HG03342 (cell line): ENCODE measurements around the gene SLC25A1.

Source experiments
- ATAC-seq: cut with Tn5 transposase; IDR thresholded peaks from one replicate; pipeline ENCODE4 v1.9.1; 2021; ENCODE audit warnings: mild to moderate bottlenecking, moderate library complexity; ENCODE audit not compliant: unreplicated experiment

SLC25A1 gene

DNA sequence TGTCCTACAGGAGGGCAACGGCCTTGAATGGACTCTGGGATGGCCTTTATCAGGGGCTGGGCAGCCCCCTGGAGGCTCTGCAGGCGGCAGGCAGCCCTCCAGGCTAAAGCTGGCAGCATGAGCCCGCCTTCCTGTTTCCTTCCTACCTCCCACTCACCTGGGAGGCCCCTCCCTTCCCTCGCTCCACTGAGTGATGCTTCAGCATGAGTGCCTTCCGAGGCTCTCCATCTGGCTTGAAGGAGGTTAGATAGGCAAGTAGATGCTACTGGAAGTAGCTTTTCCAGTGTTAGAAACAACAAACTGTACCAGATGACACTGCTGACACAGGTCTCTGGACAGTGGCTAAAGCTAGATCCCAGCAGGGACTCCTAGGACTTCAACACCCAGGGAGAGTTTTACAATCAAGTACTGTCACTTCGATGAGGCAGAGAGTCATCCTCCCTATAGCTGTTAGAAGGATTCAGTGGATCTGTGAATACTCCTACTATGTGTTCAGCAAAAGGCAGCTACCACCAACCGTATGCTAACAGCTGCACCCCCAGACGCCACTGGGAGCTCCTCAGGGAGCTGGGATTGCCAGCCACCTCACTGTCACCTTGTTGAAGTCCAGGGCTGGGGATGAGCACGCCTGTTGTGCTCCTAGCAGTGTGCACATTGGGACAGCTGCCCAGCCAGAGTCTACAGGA is 4.1 kb upstream of the SLC25A1 start:
- ATAC-seq, result no peak

GRCh38 chr22:19181786-19182471 is 3.4 kb upstream of the SLC25A1 start:
- ATAC-seq, result no peak

- ATAC-seq, result no peak
Measured at GRCh38 chr22:19180740-19181410, 2.3 kb upstream of the SLC25A1 start.

GRCh38 chr22:19180234-19180633 is 1.7 kb upstream of the SLC25A1 start:
- no peak for ATAC-seq

DNA sequence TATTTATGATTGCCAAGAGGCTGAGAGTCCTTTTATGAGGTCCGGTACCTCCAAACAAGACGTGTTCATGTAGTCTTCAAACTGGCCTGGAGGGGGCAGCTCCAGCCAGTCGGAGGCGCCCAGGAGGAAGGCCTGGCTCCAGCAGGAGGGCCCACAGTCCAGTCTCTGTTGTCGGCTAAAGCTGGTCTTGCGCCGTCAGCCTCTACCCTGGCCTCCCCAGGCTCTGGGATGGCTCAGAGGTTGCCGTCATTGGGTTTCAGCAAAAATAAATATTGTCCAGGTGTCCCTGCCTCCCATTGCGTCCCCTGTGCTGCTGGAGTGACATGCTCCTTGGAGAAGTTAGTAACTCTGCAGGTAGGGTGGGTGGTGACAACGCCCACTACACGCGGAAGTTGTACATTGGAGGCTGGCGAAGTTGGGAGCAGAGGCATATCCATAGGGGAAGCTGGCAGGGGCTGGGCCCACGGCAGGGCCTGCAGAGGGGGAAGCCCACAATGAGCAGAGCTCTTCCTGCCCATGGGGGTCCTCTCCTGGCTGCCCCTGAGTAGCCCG is 1.0 kb upstream of the SLC25A1 start:
- peak; percentile 33 for ATAC-seq

- peak; percentile 34 for ATAC-seq
Measured at GRCh38 chr22:19178065-19178656, 375 bp downstream of the SLC25A1 start.

DNA sequence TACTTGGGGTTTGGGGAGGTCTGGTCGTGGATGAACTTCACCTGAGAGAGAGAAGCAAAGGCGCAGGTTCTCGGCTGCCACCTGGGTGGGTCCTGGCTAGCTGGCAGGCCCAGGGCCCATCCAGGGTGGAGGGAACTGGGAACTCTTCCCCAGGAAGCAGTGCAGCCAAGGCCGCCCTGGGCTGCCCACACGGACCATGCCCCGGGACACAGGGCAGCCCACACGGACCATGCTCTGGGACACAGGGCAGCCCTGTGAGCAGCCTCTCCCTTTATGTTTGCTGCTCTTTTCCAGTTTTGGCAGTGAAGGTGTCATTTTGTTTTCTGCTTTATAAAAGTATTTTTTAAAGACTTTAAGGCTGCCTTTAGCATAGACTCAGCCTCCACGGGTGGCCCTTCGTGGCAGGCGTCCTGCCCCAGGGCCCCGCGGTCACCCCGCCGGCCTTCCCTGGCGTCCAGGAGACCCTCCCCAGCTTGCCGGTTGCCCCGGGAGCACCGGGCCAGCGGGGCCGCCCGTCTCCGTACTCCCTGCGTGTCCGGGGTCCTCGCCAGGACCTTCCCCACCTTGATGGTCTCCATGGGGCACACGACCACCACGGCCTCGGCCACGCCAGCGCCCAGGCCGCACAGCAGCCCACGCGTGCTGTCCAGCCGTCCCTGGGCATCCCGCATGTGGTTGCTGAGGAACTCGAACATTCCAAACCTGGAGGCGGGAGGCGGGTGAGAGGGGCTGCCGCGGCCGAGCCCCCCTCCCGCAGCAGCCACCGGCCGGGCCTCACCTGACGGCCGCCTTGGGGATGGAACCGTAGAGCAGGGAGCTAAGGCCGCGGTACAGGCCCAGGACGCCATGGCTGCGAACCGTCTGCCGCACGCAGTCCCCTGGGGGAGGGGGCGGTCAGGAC is 1.1 kb downstream of the SLC25A1 start:
- ATAC-seq, result no peak

GRCh38 chr22:19176732-19177131 is 1.8 kb downstream of the SLC25A1 start:
- ATAC-seq, result no peak

DNA sequence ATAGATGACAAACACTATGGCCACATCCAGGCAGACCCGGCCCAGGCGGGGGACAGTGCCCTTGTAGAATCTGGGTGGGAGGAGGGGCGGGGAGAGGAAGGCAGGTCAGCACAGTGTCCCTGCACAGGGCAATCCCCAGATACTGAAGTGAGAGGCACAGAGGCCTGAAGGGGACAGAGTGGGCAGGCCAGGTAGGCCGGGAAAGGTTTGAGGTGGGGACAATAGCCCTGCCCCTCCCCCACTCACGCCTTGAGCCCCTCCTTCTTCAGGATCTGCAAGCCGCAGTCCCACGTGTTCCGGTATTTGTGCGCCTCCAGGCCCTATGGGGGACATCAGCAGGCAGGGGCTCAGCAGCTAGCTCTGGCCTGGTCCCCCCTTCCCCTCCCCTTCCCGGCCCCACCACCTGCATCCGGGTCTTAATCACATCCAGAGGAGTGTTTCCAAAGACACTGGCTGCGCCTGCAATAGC is 2.3 kb downstream of the SLC25A1 start:
- no peak for ATAC-seq

DNA sequence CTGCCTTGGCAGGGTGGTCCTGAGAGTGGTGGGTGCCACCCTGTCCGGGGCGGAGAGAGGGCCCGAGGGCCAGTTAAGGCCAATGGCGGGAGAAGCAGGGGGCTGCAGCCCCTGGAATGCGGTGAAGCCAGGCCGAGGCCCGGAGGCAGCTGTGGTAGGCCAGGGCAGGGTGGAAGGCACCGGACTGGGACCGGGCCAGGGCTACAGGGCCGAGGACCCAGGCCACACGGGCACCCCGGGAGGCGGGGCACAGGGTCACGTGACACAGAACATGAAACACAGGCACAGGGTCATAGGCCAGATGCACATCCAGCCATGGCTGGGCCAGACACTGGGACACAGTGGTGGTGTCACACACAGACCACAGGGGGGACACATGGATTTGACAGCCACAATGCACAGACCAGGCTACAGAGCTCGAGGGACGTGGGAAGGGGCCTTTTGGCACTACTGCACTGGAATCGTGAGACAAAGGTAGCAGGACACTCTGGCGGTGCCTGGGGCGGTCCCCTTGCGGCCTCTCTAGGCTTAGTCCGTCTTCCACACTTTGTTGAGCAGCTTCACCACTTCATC is 2.8 kb downstream of the SLC25A1 start:
- ATAC-seq, result no peak

DNA sequence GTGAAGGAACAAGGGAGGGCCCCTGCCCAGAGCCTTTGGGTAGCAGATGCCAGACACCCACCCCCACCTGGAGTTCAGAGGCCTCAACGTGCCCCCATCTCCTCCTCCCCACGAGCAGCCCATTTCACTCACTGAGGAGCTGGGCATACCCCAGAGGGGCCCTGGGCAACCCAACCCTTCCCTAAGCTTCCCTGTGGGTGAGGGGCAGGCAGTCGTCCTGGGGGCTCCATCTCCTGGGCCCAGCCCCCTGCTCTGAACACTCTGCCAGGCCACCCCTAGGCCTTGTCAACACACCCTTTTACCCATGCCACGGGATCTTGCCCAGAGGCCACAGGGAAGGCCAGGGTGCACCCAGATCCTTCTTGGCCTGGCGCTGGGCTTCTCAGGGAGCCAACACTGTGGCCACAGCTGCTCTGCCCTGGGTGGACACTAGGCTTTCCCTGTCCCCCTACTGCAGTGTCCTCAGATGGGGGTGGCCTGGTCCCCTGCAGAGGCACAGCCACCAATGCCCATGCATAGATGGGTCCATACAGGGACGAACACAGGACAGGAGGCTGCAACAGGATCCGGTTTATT is 3.4 kb downstream of the SLC25A1 start:
- no peak for ATAC-seq

- ATAC-seq, result no peak
Measured at GRCh38 chr22:19174106-19175025, 4.2 kb downstream of the SLC25A1 start.

DNA sequence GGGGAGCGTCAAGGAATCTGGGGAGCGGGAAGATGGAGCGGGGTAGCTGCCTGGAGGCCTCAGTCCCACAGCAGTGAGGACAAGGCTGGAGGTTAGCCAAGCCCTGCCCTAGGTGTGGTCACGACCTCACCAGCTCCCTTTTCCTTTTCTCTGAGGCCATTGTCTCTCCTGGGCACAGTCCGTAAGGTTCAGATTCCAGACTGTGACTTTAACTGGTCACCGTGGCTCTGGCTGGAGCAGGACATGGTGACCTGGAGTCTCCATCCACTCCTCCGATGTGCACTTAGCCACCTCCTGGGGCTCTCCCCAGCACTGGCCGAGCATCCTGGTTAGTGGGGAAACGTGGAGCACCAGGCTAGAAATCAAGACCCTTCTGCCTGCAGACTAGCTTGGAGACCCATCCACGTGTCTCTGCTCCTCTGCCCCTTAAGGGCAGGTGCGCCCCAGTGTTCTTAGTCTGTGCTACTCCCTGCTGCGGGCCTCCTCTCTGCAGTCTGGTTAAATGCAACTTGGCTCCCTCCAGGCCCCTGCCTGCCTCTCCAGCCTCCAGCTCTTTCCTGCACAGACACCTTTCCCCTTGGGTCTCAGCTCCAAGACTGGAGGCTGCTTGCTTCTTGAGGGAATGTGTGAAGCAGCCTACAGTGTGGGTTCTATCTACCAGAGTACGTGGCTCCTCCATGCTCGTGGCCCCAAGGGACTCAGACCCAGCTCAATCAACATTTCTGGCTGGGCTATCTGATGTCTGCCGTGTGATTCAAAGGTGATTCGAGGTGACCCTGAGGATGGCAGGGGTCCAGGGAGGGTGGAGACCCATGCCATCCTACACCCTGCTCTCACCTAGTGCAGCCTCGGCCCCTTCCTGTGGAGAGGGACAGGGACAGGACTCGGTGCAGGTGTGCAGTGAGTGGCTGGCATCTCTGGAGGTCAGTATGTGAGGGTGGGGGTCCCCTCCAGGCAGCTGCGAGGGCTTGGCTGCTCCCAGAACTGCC is 5.2 kb downstream of the SLC25A1 start:
- no peak for ATAC-seq

- ATAC-seq, result no peak
Measured at GRCh38 chr22:19172213-19173046, 6.1 kb downstream of the SLC25A1 start.

DNA sequence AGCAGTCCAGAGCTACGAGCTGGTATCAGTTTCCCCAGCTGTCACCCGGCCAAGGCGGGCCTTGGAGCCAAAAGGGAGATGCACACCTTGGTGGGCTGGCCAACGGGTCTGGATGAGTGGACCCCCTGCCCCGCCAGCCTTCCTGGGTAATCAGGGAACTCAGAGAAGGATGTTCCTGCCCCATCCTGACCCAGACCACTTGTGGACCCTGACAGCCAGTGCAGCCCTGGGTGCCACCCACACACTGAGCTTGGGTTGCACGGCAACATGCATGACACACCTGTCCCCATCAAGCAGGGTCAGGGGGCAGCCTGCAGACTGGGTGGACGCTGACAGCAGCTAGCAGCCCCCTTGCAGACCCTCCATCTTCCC is 8.6 kb downstream of the SLC25A1 start:
- ATAC-seq, result no peak
